NCI-H774 (cell line): ENCODE results near the gene USP4.

Source experiments
- DNase-seq: peaks from one replicate; lab custom pipeline; 2025; lab: John Stamatoyannopoulos, UW

USP4 gene

GRCh38 chr3:49296781-49297411, 43.0 kb downstream of the USP4 start:
- no peak for DNase-seq

GRCh38 chr3:49295489-49296058, 44.3 kb downstream of the USP4 start:
- no peak for DNase-seq

- no peak for DNase-seq
Observed at GRCh38 chr3:49294343-49294742, 45.5 kb downstream of the USP4 start.

GRCh38 chr3:49283997-49284396, 55.9 kb downstream of the USP4 start:
- no peak for DNase-seq

GRCh38 chr3:49279376-49279775, 60.5 kb downstream of the USP4 start:
- DNase-seq, result no peak

GRCh38 chr3:49278548-49278947, 61.3 kb downstream of the USP4 start:
- no peak for DNase-seq

GRCh38 chr3:49277383-49277775, 62.5 kb downstream of the USP4 start:
- no peak for DNase-seq

- DNase-seq, result no peak
Observed at GRCh38 chr3:49276475-49277382, 63.1 kb downstream of the USP4 start, which contains the start of gene C3orf62. Gene C3orf62, minus strand, starts transcription at chr3:49277232. Its CDS starts 360 bp downstream, at chr3:49276872.

GRCh38 chr3:49273825-49274532, 65.9 kb downstream of the USP4 start:
- no peak for DNase-seq

GRCh38 chr3:49271047-49271446, 68.8 kb downstream of the USP4 start:
- no peak for DNase-seq

GRCh38 chr3:49270156-49270500, 69.7 kb downstream of the USP4 start:
- DNase-seq, result no peak

- DNase-seq, result no peak
Observed at GRCh38 chr3:49269443-49270155, 70.3 kb downstream of the USP4 start.

- no peak for DNase-seq
Observed at GRCh38 chr3:49266410-49267095, 73.3 kb downstream of the USP4 start.

- DNase-seq, result no peak
Observed at GRCh38 chr3:49265661-49266386, 74.0 kb downstream of the USP4 start.

- DNase-seq, result no peak
Observed at GRCh38 chr3:49263159-49263889, 76.5 kb downstream of the USP4 start.

- DNase-seq, result no peak
Observed at GRCh38 chr3:49260806-49261324, 79.0 kb downstream of the USP4 start.

GRCh38 chr3:49257187-49257586, 82.7 kb downstream of the USP4 start:
- DNase-seq, result no peak

- no peak for DNase-seq
Observed at GRCh38 chr3:49255718-49256511, 83.9 kb downstream of the USP4 start.

- no peak for DNase-seq
Observed at GRCh38 chr3:49255112-49255511, 84.7 kb downstream of the USP4 start.
